PC-3 (cell line): ENCODE data around the gene PNMA8A. TPM values are rescaled to one million over a fixed set of nuclear protein-coding genes. Genes with fewer than 3 reads are reported as not detected.

ENCODE experiments used
- ATAC-seq: fragments of 200-7000 bp; cut with Tn5 transposase; 2 replicates; pipeline ENCODE4 v1.9.1; 2020; ENCODE audit warnings: mild to moderate bottlenecking, moderate library complexity
- BruUV-seq: library from RNA; stranded (reverse); fragments of 400-500 nt; replicated peaks from 2 replicates; lab custom pipeline; 2021; lab: Mats Ljungman, UMichigan
- CTCF ChIA-PET: fragments of 300-600 bp; sonication (Branson Sonifier 250); formaldehyde crosslinking; loops from one replicate; lab custom pipeline; 2022; ENCODE audit warnings: antibody characterized with exemption; lab: Charles Lee
- POLR2A ChIA-PET: fragments of 300-600 bp; sonication (Branson Sonifier 250); formaldehyde crosslinking; loops from one replicate; lab custom pipeline; 2022; ENCODE audit warnings: antibody characterized with exemption; ENCODE audit not compliant: unreplicated experiment; lab: Charles Lee
- DNase-seq: peaks from one replicate; pipeline ENCODE4 v3.0.0-alpha.2; 2015
- H2AFZ ChIP-seq: fragments of 300-600 bp; sonication (generic); 2 replicates; pipeline ENCODE4 v1.6.0; 2016; ENCODE audit warnings: antibody characterized with exemption, low read length
- H3F3A ChIP-seq: fragments of 300-600 bp; sonication (generic); one replicate; pipeline ENCODE4 v1.6.0; 2017; ENCODE audit warnings: antibody characterized with exemption, low read length, control low read depth, mild to moderate bottlenecking; ENCODE audit not compliant: unreplicated experiment
- H3K27ac ChIP-seq: fragments of 300-600 bp; sonication (generic); 2 replicates; pipeline ENCODE4 v1.5.1; 2016; ENCODE audit warnings: mild to moderate bottlenecking, low read length
- H3K27me3 ChIP-seq: fragments of 300-600 bp; sonication (generic); 2 replicates; pipeline ENCODE4 v1.6.1; 2016; ENCODE audit warnings: low read length, mixed read lengths
- H3K36me3 ChIP-seq: fragments of 300-600 bp; sonication (generic); 2 replicates; pipeline ENCODE4 v1.6.1; 2016; ENCODE audit warnings: low read depth, mixed run types, low read length, mixed read lengths
- H3K4me1 ChIP-seq: fragments of 300-600 bp; sonication (generic); 2 replicates; pipeline ENCODE4 v1.5.1; 2016; ENCODE audit warnings: low read length; ENCODE audit not compliant: insufficient read depth
- H3K4me2 ChIP-seq: fragments of 300-600 bp; sonication (generic); 2 replicates; pipeline ENCODE4 v1.6.0; 2016; ENCODE audit warnings: low read length
- H3K4me3 ChIP-seq: fragments of 300-600 bp; sonication (generic); 2 replicates; pipeline ENCODE4 v1.5.1; 2016; ENCODE audit warnings: mild to moderate bottlenecking, low read length, mixed read lengths
- H3K79me2 ChIP-seq: fragments of 300-600 bp; sonication (generic); 2 replicates; pipeline ENCODE4 v1.6.1; 2017; ENCODE audit warnings: low read length, mixed read lengths
- H3K9ac ChIP-seq: fragments of 300-600 bp; sonication (generic); 2 replicates; pipeline ENCODE4 v1.6.0; 2016; ENCODE audit warnings: mild to moderate bottlenecking, low read length
- H3K9me2 ChIP-seq: fragments of 300-600 bp; sonication (generic); replicated peaks from 2 replicates; pipeline ENCODE4 v1.6.1; 2016; ENCODE audit warnings: mixed run types, low read length, mixed read lengths
- H3K9me3 ChIP-seq: fragments of 300-600 bp; sonication (generic); 2 replicates; pipeline ENCODE4 v1.6.1; 2016; ENCODE audit warnings: low read length, mixed read lengths
- H4K20me1 ChIP-seq: fragments of 300-600 bp; sonication (generic); 2 replicates; pipeline ENCODE4 v1.6.1; 2016; ENCODE audit warnings: low read length, mixed read lengths
- CTCF ChIP-seq: fragments of 300-600 bp; sonication (generic); conservative IDR thresholded peaks from 2 replicates; pipeline ENCODE4 v1.5.1; 2017; ENCODE audit warnings: antibody characterized with exemption, low read depth, mild to moderate bottlenecking, low read length
- EZH2 ChIP-seq: fragments of 300-600 bp; sonication (generic); IDR thresholded peaks from one replicate; pipeline ENCODE4 v1.6.1; 2017; ENCODE audit warnings: antibody characterized with exemption, mild to moderate bottlenecking, low read length; ENCODE audit not compliant: unreplicated experiment
- EZH2phosphoT487 ChIP-seq: fragments of 300-600 bp; sonication (generic); IDR thresholded peaks from 2 replicates; pipeline ENCODE4 v1.6.1; 2018; ENCODE audit warnings: mild to moderate bottlenecking, antibody characterized with exemption, low read length, borderline replicate concordance
- intact Hi-C: fragments of 100-400 bp; cut with micrococcal nuclease; formaldehyde crosslinking; loops from 2 replicates; pipeline ENCODE4 v1.9.0; 2023
- total RNA-seq: library from RNA; depleted of rRNA; stranded (reverse); fragments of >200 nt; gene quantifications from 2 replicates; pipeline ENCODE4 v1.2.3, GENCODE V29; 2014

Gene PNMA8A
- total RNA-seq, 1 experiment from 2014 or later: not detected

GRCh38 chr19:46470376-46470775 lies 987 bp downstream of the PNMA8A start:
- H3K27ac ChIP-seq: no peak overlapping the region
- no peak for DNase-seq

GRCh38 chr19:46469541-46470185 lies 1.7 kb downstream of the PNMA8A start:
- no TSS peak for BruUV-seq
- ChIA-PET POLR2A (no interaction called here), CTCF (no interaction called here)
- H3F3A ChIP-seq: no peaks in the 10 kb centered on the region
- H3K4me3 ChIP-seq: no peak overlapping the region
- H3K9me3 ChIP-seq: no peaks in the 10 kb centered on the region
- no peak overlapping the region for H3K4me2 ChIP-seq
- H3K9ac ChIP-seq: no peak overlapping the region
- no peak overlapping the region for H3K27ac ChIP-seq
- no peak overlapping the region for H2AFZ ChIP-seq
- DNase-seq (no peak), ATAC-seq (no peak)
- no peaks in the 10 kb centered on the region for H3K36me3 ChIP-seq
- TF ChIP-seq EZH2 (no peak), CTCF (no peak), EZH2phosphoT487 (no peak)
- no peaks in the 10 kb centered on the region for H4K20me1 ChIP-seq
- intact Hi-C loops: no loop called here
- H3K27me3 ChIP-seq: no peaks in the 10 kb centered on the region
- H3K9me2 ChIP-seq: no peaks in the 10 kb centered on the region
- H3K4me1 ChIP-seq: peaks cover 13% of the 10 kb centered on the region
- H3K79me2 ChIP-seq: no peaks in the 10 kb centered on the region

More at GRCh38 chr19:46470376-46470775, 987 bp downstream of the PNMA8A start:
- Histone ChIP-seq H3K4me1 (peaks cover 13% of the 10 kb centered on the region), H3K9me2 (no peaks in the 10 kb centered on the region), H3K4me3 (no peak overlapping the region), H3K9me3 (no peaks in the 10 kb centered on the region), H3F3A (no peaks in the 10 kb centered on the region), H3K9ac (no peak overlapping the region), H3K4me2 (no peak overlapping the region), H3K36me3 (no peaks in the 10 kb centered on the region), H4K20me1 (no peaks in the 10 kb centered on the region), H3K27me3 (no peaks in the 10 kb centered on the region), H3K79me2 (no peaks in the 10 kb centered on the region), H2AFZ (no peak overlapping the region)
- ChIA-PET CTCF (no interaction called here), POLR2A (no interaction called here)
- BruUV-seq: no TSS peak
- intact Hi-C loops: no loop called here
- no peak for TF ChIP-seq EZH2
- TF ChIP-seq EZH2phosphoT487: no peak
- no peak for TF ChIP-seq CTCF
- ATAC-seq: no peak

- Histone ChIP-seq H3K4me2 (peak overlapping the region; percentile 73), H3K4me1 (peaks cover 13% of the 10 kb centered on the region), H3K27ac (peak overlapping the region; percentile 30), H4K20me1 (no peaks in the 10 kb centered on the region), H3F3A (no peaks in the 10 kb centered on the region), H3K9me2 (no peaks in the 10 kb centered on the region), H3K79me2 (no peaks in the 10 kb centered on the region), H3K9ac (no peak overlapping the region), H3K9me3 (no peaks in the 10 kb centered on the region), H2AFZ (peak overlapping the region; percentile 54; the same call in 1 of the 2 replicates), H3K27me3 (no peaks in the 10 kb centered on the region), H3K36me3 (no peaks in the 10 kb centered on the region), H3K4me3 (peak overlapping the region; percentile 47)
- ChIA-PET POLR2A (interaction anchor here (0.6 kb wide), 1 partner anchor 8 kb away, joined by 4 read pairs; no protein-coding TSS in a partner anchor), CTCF (no interaction called here)
- TF ChIP-seq EZH2phosphoT487 (no peak), CTCF (no peak), EZH2 (no peak)
- ATAC-seq (peak; percentile 84), DNase-seq (peak; percentile 73)
- intact Hi-C loops: no loop called here
- BruUV-seq: no TSS peak
Measured at GRCh38 chr19:46466536-46467196, 4.7 kb downstream of the PNMA8A start.
